MCF 10A (cell line): ENCODE measurements around the gene PARVB. TPM values are rescaled to one million over a fixed set of nuclear protein-coding genes. Genes with fewer than 3 reads are reported as not detected.

Experiments used
- BruUV-seq: library from RNA; stranded (reverse); fragments of 400-500 nt; replicated peaks from 2 replicates; lab custom pipeline; 2021; lab: Mats Ljungman, UMichigan
- CTCF ChIA-PET: fragments of 300-600 bp; sonication (Branson Sonifier 250); formaldehyde crosslinking; extraction: SDS; loops from one replicate; lab custom pipeline; 2021; ENCODE audit warnings: antibody characterized with exemption, inconsistent platforms; lab: Yijun Ruan, JAX
- POLR2A ChIA-PET: fragments of 300-600, 350-650 bp; sonication (Branson Sonifier 250); formaldehyde crosslinking; extraction: SDS; loops from one replicate; lab custom pipeline; 2020; ENCODE audit warnings: antibody characterized with exemption, inconsistent platforms; lab: Yijun Ruan, JAX
- DNase-seq: peaks from one replicate; pipeline ENCODE4 v3.0.0-alpha.2; 2018; ENCODE audit not compliant: unreplicated experiment
- H3K27ac Mint-ChIP-seq: one replicate; pipeline ENCODE4 v1.8.0; 2022; ENCODE audit warnings: mild to moderate bottlenecking, low read depth, mixed read lengths; ENCODE audit not compliant: unreplicated experiment
- H3K27me3 Mint-ChIP-seq: one replicate; pipeline ENCODE4 v1.8.0; 2022; ENCODE audit warnings: mixed read lengths; ENCODE audit not compliant: insufficient read depth, unreplicated experiment
- H3K36me3 Mint-ChIP-seq: one replicate; pipeline ENCODE4 v1.8.0; 2022; ENCODE audit warnings: mild to moderate bottlenecking, moderate library complexity, mixed read lengths; ENCODE audit not compliant: insufficient read depth, unreplicated experiment
- H3K4me1 Mint-ChIP-seq: one replicate; pipeline ENCODE4 v1.8.0; 2022; ENCODE audit warnings: mixed read lengths; ENCODE audit not compliant: insufficient read depth, unreplicated experiment
- H3K4me3 Mint-ChIP-seq: one replicate; pipeline ENCODE4 v1.8.0; 2022; ENCODE audit warnings: mild to moderate bottlenecking, moderate library complexity, mixed read lengths; ENCODE audit not compliant: unreplicated experiment
- H3K9me3 Mint-ChIP-seq: one replicate; pipeline ENCODE4 v1.8.0; 2022; ENCODE audit warnings: mixed read lengths; ENCODE audit not compliant: unreplicated experiment
- intact Hi-C: fragments of 100-400 bp; cut with micrococcal nuclease; formaldehyde crosslinking; loops from 2 replicates; pipeline ENCODE4 v1.14.1; 2022
- total RNA-seq: library from RNA; stranded (reverse); gene quantifications from 2 replicates; pipeline ENCODE4 v1.2.3, GENCODE V29; 2022
- TF ChIP-seq, protein P1 (sequence below): fragments of 200-600 bp; IDR thresholded peaks from one replicate; pipeline ENCODE4 v1.8.0; 2022; ENCODE audit warnings: antibody characterized with exemption, mild to moderate bottlenecking; ENCODE audit not compliant: unreplicated experiment

The PARVB gene
- total RNA-seq, 1 experiment from 2014 or later: 26.0 TPM

- Mint-ChIP-seq H3K4me3 (no peak overlapping the region), H3K4me1 (no peaks in the 10 kb centered on the region), H3K9me3 (no peaks in the 10 kb centered on the region), H3K27me3 (no peaks in the 10 kb centered on the region), H3K36me3 (peaks cover 6% of the 10 kb centered on the region), H3K27ac (no peak overlapping the region)
- intact Hi-C loops: no loop called here
- CTCF ChIA-PET: interaction anchor here (0.6 kb wide), 1 partner anchor 326 kb away, joined by 3 read pairs; no protein-coding TSS in a partner anchor
- DNase-seq: no peak
- TF ChIP-seq, protein P1, sequence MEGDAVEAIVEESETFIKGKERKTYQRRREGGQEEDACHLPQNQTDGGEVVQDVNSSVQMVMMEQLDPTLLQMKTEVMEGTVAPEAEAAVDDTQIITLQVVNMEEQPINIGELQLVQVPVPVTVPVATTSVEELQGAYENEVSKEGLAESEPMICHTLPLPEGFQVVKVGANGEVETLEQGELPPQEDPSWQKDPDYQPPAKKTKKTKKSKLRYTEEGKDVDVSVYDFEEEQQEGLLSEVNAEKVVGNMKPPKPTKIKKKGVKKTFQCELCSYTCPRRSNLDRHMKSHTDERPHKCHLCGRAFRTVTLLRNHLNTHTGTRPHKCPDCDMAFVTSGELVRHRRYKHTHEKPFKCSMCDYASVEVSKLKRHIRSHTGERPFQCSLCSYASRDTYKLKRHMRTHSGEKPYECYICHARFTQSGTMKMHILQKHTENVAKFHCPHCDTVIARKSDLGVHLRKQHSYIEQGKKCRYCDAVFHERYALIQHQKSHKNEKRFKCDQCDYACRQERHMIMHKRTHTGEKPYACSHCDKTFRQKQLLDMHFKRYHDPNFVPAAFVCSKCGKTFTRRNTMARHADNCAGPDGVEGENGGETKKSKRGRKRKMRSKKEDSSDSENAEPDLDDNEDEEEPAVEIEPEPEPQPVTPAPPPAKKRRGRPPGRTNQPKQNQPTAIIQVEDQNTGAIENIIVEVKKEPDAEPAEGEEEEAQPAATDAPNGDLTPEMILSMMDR: no peak
- POLR2A ChIA-PET: no interaction called here
- BruUV-seq: no TSS peak
Observed at GRCh38 chr22:44144046-44144569, 120.0 kb downstream of the PARVB start.

- ChIA-PET CTCF (no interaction called here), POLR2A (no interaction called here)
- no peaks in the 10 kb centered on the region for H3K9me3 Mint-ChIP-seq
- BruUV-seq: no TSS peak
- no peaks in the 10 kb centered on the region for H3K36me3 Mint-ChIP-seq
- no peak for DNase-seq
- no peak overlapping the region for H3K27ac Mint-ChIP-seq
- no peaks in the 10 kb centered on the region for H3K27me3 Mint-ChIP-seq
- TF ChIP-seq, protein P1: no peak
- intact Hi-C loops: no loop called here
- no peaks in the 10 kb centered on the region for H3K4me1 Mint-ChIP-seq
- no peak overlapping the region for H3K4me3 Mint-ChIP-seq
Observed at GRCh38 chr22:44145544-44145943, 121.4 kb downstream of the PARVB start.

DNA sequence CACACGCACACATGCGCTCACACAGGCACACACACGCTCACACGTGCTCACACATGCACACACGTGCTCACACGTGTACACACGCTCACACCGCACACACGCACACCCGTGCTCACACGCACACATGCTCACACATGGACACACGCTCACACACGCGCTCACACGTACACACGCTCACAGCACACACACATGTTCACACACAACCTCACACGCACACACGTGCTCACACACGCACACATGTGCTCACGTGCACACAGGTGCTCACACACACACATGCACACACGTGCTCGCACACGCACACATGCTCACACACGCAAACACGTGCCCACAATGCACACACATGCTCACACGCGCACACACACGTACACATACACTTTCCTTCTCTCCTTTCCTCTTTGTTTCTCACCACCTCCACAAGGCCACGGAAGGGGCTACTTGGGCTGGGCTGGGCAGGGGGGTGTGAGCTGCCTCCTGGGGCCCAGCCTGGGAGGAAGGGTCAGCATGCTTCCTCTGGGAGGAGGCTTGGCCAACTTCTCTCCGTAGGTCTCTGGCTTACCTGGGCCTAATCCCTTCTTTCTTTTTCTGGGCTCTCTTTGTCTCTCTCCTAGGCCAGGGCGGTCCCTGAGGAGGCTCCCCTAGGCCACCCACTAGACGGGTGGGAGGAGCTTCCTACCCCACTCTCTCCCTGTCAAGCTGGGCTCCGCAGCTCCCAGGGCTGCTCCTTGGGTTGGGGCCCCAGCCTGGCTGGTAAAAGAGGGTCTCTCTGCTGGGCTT is 122.2 kb downstream of the PARVB start:
- DNase-seq: no peak
- intact Hi-C loops: no loop called here
- no TSS peak for BruUV-seq
- Mint-ChIP-seq H3K9me3 (no peaks in the 10 kb centered on the region), H3K36me3 (no peaks in the 10 kb centered on the region), H3K4me3 (no peak overlapping the region), H3K27me3 (no peaks in the 10 kb centered on the region), H3K27ac (no peak overlapping the region), H3K4me1 (no peaks in the 10 kb centered on the region)
- ChIA-PET POLR2A (no interaction called here), CTCF (no interaction called here)
- TF ChIP-seq, protein P1: no peak

GRCh38 chr22:44147008-44147645 is 123.0 kb downstream of the PARVB start:
- TF ChIP-seq, protein P1: no peak
- Mint-ChIP-seq H3K9me3 (no peaks in the 10 kb centered on the region), H3K36me3 (no peaks in the 10 kb centered on the region), H3K27ac (no peak overlapping the region), H3K4me3 (no peak overlapping the region), H3K4me1 (no peaks in the 10 kb centered on the region), H3K27me3 (no peaks in the 10 kb centered on the region)
- ChIA-PET CTCF (interaction anchor here (0.7 kb wide), 1 partner anchor 131 kb away, joined by 5 read pairs; no protein-coding TSS in a partner anchor), POLR2A (no interaction called here)
- intact Hi-C loops: no loop called here
- BruUV-seq: no TSS peak
- DNase-seq: no peak
